Activated B cell treated with CpG ODN at 0.5 μM for 24 hours (primary cell): ENCODE measurements around the gene PRKCZ. TPM values are rescaled to one million over a fixed set of nuclear protein-coding genes. Genes with fewer than 3 reads are reported as not detected.

Experiments
- ATAC-seq: fragments of 200-7000 bp; cut with Tn5 transposase; one replicate; pipeline ENCODE4 v1.10.0; 2021; ENCODE audit warnings: low read depth, mild to moderate bottlenecking, moderate library complexity
- CTCF ChIA-PET: fragments of 350-600 bp; sonication (Branson Sonifier 250); formaldehyde crosslinking; loops from one replicate; lab custom pipeline; 2021; ENCODE audit warnings: antibody characterized with exemption; lab: Charles Lee
- POLR2A ChIA-PET: fragments of 350-600 bp; sonication (Branson Sonifier 250); formaldehyde crosslinking; loops from one replicate; lab custom pipeline; 2021; ENCODE audit warnings: antibody characterized with exemption; lab: Charles Lee
- DNase-seq: peaks from one replicate; pipeline ENCODE4 v3.0.0; 2022
- H3K27ac Mint-ChIP-seq: one replicate; pipeline ENCODE4 v1.8.0; 2020; ENCODE audit warnings: mixed read lengths
- H3K27me3 Mint-ChIP-seq: one replicate; pipeline ENCODE4 v1.8.0; 2021; ENCODE audit warnings: mixed read lengths
- H3K36me3 Mint-ChIP-seq: one replicate; pipeline ENCODE4 v1.8.0; 2021; ENCODE audit warnings: low read depth, mixed read lengths
- H3K4me1 Mint-ChIP-seq: one replicate; pipeline ENCODE4 v1.8.0; 2021; ENCODE audit warnings: mixed read lengths
- H3K4me3 Mint-ChIP-seq: one replicate; pipeline ENCODE4 v1.8.0; 2020; ENCODE audit warnings: mild to moderate bottlenecking, mixed read lengths
- H3K9me3 Mint-ChIP-seq: one replicate; pipeline ENCODE4 v1.8.0; 2020; ENCODE audit warnings: mixed read lengths
- intact Hi-C: fragments of 100-400 bp; cut with micrococcal nuclease; formaldehyde crosslinking; loops from one replicate; pipeline ENCODE4 v1.15.1; 2024
- total RNA-seq: library from RNA; stranded (reverse); gene quantifications from 2 replicates; pipeline ENCODE4 v1.2.3, GENCODE V29; 2022
- TF ChIP-seq, protein P1 (sequence below): fragments of 200-600 bp; IDR thresholded peaks from one replicate; pipeline ENCODE4 v1.8.0; 2022; ENCODE audit warnings: antibody characterized with exemption, mild to moderate bottlenecking

Gene PRKCZ
- total RNA-seq, 1 donor from 2014 or later: 28.5 TPM

DNA sequence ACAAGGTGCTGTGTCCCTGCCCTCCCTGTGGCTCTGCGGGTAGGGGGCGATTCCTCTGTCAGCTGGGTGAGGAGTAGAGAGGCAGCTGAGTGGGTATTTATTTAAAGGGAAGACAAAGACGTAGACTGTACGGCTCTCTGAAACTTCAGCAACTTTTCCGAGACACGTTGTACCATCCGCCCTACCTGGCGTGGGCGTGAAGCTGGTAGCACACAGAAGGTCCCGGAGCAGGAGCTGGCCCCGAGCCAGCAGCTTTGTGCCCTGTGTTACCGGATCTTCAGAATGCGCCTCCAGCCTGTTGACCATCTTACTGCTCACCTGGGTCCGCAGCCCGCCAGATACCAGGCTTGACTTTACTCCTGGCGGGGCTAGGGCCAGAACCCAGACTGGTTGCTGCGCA is 34.9 kb downstream of the PRKCZ start:
- Mint-ChIP-seq H3K4me1 (no peaks in the 10 kb centered on the region), H3K36me3 (peaks cover 18% of the 10 kb centered on the region), H3K27ac (no peak overlapping the region), H3K27me3 (no peaks in the 10 kb centered on the region), H3K4me3 (no peak overlapping the region), H3K9me3 (no peaks in the 10 kb centered on the region)
- CTCF ChIA-PET: no interaction called here
- DNase-seq: no peak
- intact Hi-C loops: no loop called here
- TF ChIP-seq, protein P1, sequence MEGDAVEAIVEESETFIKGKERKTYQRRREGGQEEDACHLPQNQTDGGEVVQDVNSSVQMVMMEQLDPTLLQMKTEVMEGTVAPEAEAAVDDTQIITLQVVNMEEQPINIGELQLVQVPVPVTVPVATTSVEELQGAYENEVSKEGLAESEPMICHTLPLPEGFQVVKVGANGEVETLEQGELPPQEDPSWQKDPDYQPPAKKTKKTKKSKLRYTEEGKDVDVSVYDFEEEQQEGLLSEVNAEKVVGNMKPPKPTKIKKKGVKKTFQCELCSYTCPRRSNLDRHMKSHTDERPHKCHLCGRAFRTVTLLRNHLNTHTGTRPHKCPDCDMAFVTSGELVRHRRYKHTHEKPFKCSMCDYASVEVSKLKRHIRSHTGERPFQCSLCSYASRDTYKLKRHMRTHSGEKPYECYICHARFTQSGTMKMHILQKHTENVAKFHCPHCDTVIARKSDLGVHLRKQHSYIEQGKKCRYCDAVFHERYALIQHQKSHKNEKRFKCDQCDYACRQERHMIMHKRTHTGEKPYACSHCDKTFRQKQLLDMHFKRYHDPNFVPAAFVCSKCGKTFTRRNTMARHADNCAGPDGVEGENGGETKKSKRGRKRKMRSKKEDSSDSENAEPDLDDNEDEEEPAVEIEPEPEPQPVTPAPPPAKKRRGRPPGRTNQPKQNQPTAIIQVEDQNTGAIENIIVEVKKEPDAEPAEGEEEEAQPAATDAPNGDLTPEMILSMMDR: no peak
- no peak for ATAC-seq
- POLR2A ChIA-PET: no interaction called here

DNA sequence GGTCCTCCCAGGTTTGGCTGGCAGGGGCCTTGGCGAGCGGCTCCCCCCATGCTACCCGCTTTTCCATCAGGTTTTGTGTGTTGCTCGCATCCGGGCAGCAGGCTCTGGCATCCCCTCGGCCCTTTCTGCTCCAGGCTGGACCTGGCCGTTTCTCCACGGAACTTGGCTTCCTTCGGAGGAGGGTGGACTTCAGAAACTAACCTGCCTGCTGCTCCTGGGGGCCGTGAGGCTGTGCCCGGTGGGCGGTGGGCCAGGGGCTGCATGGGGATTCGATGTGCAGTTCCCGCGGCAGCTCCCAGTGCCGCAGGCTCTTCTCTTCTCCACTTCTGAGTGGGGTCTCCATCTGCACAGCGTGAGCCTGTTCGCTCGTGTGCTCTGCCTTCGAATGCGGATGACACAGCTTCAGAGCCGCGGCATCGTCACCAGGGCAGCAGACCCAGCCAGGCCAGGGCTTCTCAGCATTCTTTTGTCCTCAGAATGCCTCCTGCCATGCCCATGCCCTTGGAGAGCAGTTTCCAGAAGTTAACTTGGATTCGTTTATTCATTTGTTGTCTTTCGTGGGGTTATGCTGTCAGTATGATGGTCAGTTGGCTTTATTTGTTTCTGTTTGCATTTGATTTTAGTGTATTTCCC is 36.4 kb downstream of the PRKCZ start:
- ATAC-seq (no peak), DNase-seq (no peak)
- Mint-ChIP-seq H3K36me3 (peaks cover 16% of the 10 kb centered on the region), H3K27me3 (no peaks in the 10 kb centered on the region), H3K9me3 (no peaks in the 10 kb centered on the region), H3K4me3 (no peak overlapping the region), H3K27ac (no peak overlapping the region), H3K4me1 (peaks cover 2% of the 10 kb centered on the region)
- POLR2A ChIA-PET: no interaction called here
- CTCF ChIA-PET: no interaction called here
- TF ChIP-seq, protein P1: no peak
- intact Hi-C loops: no loop called here

DNA sequence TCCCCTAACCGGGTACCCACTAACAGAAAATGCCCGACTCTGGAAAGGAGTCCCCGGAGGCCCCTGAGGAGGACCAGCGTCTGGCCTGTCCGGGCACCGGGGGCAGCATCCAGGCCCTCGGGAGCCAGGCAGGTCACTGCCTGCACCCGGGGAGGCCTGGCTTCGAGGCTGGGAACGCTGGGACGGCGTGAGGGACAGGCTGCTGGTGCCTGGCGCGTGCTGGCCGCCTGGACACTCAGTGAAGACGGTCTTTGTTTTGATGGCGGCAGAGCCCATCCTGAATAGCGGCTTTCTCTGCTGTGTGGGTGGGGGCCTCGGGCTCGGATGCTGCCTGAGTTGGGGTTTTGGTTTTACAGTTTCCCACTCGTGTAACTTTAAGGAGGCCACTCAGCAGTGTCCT is 37.6 kb downstream of the PRKCZ start:
- H3K4me3 Mint-ChIP-seq: no peak overlapping the region
- H3K27ac Mint-ChIP-seq: no peak overlapping the region
- H3K36me3 Mint-ChIP-seq: peaks cover 10% of the 10 kb centered on the region
- ATAC-seq: no peak
- ChIA-PET CTCF (no interaction called here), POLR2A (no interaction called here)
- H3K4me1 Mint-ChIP-seq: peaks cover 3% of the 10 kb centered on the region
- intact Hi-C loops: no loop called here
- TF ChIP-seq, protein P1: no peak
- no peaks in the 10 kb centered on the region for H3K9me3 Mint-ChIP-seq
- DNase-seq: no peak
- H3K27me3 Mint-ChIP-seq: no peaks in the 10 kb centered on the region

DNA sequence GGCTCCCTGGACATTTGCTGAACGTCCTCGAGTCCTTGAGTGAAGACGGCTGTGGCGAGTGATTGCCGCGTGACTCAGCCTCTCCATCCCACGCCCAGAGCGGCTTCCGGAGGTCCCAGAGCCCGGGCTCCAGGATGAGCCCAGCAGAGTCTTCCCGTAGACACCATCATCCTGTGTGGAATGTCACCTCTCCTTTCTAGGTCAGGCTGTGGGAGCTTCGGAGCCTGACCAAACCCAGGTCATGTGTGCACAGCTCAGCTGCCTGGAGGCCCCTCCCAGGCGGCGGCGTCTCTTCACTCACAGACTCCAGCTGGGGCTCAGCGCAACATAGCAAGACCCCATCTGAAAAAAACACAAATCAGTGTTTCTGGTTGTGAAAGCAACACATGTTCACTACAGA is 38.2 kb downstream of the PRKCZ start:
- Mint-ChIP-seq H3K4me3 (no peak overlapping the region), H3K9me3 (no peaks in the 10 kb centered on the region), H3K27me3 (no peaks in the 10 kb centered on the region), H3K4me1 (peaks cover 3% of the 10 kb centered on the region), H3K27ac (no peak overlapping the region), H3K36me3 (peaks cover 9% of the 10 kb centered on the region)
- DNase-seq (no peak), ATAC-seq (no peak)
- intact Hi-C loops: no loop called here
- ChIA-PET POLR2A (no interaction called here), CTCF (no interaction called here)
- TF ChIP-seq, protein P1: no peak

DNA sequence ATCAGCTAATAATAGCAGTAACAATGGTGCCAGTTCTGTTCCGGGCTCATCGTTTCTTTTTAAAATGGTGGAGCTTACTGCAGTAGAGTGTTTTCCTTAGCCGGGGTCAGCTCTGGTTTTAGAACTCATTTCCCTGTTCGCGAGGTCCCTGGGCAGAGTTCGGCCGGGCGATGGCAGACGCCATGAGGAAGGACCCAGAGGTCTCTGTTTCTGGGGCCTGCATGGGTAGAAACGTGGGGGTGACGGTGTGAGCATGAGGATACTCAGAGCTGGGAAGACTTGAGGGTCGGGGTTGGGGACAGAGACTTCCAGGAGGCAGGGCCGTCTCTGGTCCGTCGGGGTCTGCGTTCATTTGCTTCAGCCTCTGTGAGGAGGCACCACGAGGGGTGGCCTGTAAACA is 38.8 kb downstream of the PRKCZ start:
- no peak overlapping the region for H3K27ac Mint-ChIP-seq
- no peak overlapping the region for H3K4me3 Mint-ChIP-seq
- peaks cover 7% of the 10 kb centered on the region for H3K36me3 Mint-ChIP-seq
- H3K4me1 Mint-ChIP-seq: peaks cover 3% of the 10 kb centered on the region
- no peaks in the 10 kb centered on the region for H3K27me3 Mint-ChIP-seq
- TF ChIP-seq, protein P1: no peak
- no peak for ATAC-seq
- POLR2A ChIA-PET: no interaction called here
- intact Hi-C loops: no loop called here
- CTCF ChIA-PET: no interaction called here
- H3K9me3 Mint-ChIP-seq: no peaks in the 10 kb centered on the region
- DNase-seq: no peak
